ENCODE measurements around the gene HCN2. TPM values are rescaled to one million over a fixed set of nuclear protein-coding genes. Genes with fewer than 3 reads are reported as not detected.

Gene HCN2
- total RNA-seq, 1 donor from 2014 or later: 0.84 TPM

DNA sequence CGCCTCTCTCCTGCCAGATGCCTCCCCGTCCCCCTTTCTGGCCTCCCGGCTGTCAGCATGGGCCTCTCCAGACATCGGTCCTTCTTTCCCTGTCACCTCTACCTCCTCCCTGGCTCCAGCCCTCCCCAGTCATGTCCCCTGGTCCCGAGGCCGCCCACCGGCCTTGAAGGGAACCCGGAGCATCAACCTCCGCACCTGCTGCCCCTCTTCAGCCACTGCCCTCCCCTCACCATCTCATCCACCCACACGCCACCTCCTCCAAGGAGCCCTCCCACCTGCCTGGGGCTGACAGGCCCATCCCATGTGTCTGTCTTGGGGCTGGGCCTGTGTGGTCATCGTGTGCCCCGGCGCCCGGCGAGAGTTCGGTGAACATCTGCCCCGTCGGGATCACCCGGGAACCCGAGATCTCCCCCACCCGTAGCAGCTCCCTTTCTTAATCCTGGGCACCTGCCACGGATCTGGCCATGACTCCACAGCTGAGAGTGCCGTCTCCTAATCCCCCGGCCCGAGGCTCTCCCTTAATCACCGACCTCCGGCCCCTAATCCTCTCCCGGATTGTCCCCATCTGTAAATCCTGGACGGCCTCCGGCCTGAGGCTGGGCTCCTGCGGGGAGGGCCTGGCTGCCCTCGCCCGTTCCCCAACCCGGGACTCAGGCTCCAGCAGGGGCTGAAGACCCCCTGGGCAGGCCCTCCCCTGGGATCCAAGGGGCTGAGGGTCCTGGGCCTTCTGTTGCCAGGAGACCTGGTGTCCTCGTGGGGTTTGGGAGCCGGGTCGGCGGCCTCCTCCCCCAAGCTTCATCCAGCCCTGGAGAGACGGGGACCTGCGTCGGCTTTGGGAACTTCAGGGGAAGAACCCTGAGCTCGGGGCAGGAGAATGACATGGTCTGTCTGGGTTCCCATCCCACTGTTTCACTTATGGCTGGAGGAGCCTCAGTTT lies 5.9 kb downstream of the HCN2 start:
- Mint-ChIP-seq H3K4me3 (no peak overlapping the region), H3K27ac (ENCODE audit: unreplicated experiment) (no peak overlapping the region), H3K36me3 (ENCODE audit: low read depth) (no peaks in the 10 kb centered on the region), H3K4me1 (no peaks in the 10 kb centered on the region), H3K9me3 (no peaks in the 10 kb centered on the region), H3K27me3 (ENCODE audit: low read depth) (peaks cover 34% of the 10 kb centered on the region)
- TF ChIP-seq, protein P1, sequence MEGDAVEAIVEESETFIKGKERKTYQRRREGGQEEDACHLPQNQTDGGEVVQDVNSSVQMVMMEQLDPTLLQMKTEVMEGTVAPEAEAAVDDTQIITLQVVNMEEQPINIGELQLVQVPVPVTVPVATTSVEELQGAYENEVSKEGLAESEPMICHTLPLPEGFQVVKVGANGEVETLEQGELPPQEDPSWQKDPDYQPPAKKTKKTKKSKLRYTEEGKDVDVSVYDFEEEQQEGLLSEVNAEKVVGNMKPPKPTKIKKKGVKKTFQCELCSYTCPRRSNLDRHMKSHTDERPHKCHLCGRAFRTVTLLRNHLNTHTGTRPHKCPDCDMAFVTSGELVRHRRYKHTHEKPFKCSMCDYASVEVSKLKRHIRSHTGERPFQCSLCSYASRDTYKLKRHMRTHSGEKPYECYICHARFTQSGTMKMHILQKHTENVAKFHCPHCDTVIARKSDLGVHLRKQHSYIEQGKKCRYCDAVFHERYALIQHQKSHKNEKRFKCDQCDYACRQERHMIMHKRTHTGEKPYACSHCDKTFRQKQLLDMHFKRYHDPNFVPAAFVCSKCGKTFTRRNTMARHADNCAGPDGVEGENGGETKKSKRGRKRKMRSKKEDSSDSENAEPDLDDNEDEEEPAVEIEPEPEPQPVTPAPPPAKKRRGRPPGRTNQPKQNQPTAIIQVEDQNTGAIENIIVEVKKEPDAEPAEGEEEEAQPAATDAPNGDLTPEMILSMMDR (conservative IDR thresholded peaks at IDR 0.05): no peak
- no peak for DNase-seq (ENCODE audit: low read depth, low spot score)

DNA sequence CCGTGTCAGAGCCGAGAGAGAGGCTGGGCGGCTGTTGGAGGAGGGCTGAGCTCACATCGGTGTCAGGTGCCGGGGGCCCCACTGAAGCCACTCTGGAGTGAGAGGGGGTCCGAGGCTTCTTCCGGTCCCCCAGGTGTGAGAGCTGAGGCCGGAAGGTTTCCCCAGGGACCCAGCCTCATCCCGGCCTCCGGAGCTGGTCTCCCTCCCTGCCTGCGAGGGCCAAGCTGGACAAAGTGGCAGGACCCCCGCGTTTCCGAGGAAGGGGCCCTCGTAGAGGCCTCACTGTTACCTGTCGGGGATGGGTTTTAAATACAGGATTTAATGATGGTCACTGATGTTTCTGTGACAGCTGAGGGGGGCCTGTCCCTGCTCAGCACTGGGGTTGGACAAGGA lies 6.6 kb downstream of the HCN2 start:
- Mint-ChIP-seq H3K36me3 (ENCODE audit: low read depth) (no peaks in the 10 kb centered on the region), H3K27me3 (ENCODE audit: low read depth) (peaks cover 31% of the 10 kb centered on the region), H3K27ac (ENCODE audit: unreplicated experiment) (no peak overlapping the region), H3K4me1 (no peaks in the 10 kb centered on the region), H3K9me3 (no peaks in the 10 kb centered on the region), H3K4me3 (no peak overlapping the region)
- TF ChIP-seq, protein P1 (conservative IDR thresholded peaks at IDR 0.05): no peak
- DNase-seq (ENCODE audit: low read depth, low spot score): no peak

DNA sequence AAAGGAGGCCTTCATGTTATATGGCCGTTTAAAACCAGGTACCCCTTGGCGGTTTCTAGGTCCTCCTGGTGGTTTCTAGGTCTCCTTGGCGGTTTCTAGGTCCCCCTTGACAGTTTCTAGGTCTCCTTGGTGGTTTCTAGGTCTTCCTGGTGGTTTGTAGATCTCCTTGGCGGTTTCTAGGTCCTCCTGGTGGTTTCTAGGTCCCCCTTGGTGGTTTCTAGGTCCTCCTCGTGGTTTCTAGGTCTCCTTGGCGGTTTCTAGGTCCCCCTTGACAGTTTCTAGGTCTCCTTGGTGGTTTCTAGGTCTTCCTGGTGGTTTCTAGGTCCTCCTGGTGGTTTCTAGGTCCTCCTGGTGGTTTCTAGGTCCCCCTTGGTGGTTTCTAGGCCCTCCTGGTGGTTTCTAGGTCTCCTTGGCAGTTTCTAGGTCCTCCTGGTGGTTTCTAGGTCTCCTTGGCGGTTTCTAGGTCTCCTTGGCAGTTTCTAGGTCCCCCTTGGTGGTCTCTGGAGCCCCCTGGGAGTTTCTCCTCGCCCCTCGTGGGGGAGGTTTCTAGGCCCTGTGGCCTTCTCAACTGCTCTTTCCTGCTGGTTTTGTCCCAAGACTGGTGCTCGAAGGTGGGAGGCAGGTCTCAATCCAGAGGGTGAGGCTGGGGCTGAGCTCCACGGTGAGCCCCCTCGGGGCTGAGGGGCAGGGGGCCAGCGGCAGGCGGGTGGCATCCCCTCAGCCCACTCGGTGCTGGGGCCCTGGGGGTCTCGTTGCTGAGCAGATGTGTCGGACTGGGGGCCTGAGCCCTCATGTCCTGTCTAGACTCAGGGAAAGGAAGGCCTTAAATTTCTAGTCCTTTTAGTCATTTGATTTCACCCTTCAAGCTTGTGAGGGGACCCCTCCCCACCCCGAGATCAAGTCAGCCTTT lies 8.0 kb downstream of the HCN2 start:
- TF ChIP-seq, protein P1 (conservative IDR thresholded peaks at IDR 0.05): no peak
- no peak overlapping the region for H3K27ac Mint-ChIP-seq (ENCODE audit: unreplicated experiment)
- H3K9me3 Mint-ChIP-seq: no peaks in the 10 kb centered on the region
- H3K4me3 Mint-ChIP-seq: no peak overlapping the region
- H3K4me1 Mint-ChIP-seq: no peaks in the 10 kb centered on the region
- DNase-seq (ENCODE audit: low read depth, low spot score): no peak
- peaks cover 18% of the 10 kb centered on the region for H3K27me3 Mint-ChIP-seq (ENCODE audit: low read depth)
- no peaks in the 10 kb centered on the region for H3K36me3 Mint-ChIP-seq (ENCODE audit: low read depth)

DNA sequence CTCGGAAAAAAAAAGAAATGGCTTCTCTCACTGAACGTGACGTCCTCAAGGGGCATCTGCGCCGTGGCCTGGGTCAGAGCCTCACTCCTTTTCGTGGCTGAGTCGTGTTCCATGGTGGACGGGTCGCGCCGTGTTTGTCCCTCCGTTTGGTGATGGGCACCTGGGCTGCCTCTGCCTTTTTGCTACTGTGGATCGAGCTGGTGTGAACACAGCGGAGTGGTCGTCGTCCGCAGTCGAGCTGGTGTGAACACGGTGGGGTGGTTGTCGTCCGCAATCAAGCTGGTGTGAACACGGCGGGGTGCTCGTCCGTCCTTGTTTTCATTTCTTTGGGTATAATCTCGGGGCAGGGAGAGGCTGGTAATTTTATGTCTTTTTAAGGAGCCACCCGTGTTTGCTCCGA lies 11.6 kb downstream of the HCN2 start:
- no peaks in the 10 kb centered on the region for H3K9me3 Mint-ChIP-seq
- H3K4me3 Mint-ChIP-seq: no peak overlapping the region
- no peaks in the 10 kb centered on the region for H3K4me1 Mint-ChIP-seq
- no peak for DNase-seq (ENCODE audit: low read depth, low spot score)
- TF ChIP-seq, protein P1 (conservative IDR thresholded peaks at IDR 0.05): no peak
- no peaks in the 10 kb centered on the region for H3K36me3 Mint-ChIP-seq (ENCODE audit: low read depth)
- H3K27me3 Mint-ChIP-seq (ENCODE audit: low read depth): no peaks in the 10 kb centered on the region
- no peak overlapping the region for H3K27ac Mint-ChIP-seq (ENCODE audit: unreplicated experiment)

DNA sequence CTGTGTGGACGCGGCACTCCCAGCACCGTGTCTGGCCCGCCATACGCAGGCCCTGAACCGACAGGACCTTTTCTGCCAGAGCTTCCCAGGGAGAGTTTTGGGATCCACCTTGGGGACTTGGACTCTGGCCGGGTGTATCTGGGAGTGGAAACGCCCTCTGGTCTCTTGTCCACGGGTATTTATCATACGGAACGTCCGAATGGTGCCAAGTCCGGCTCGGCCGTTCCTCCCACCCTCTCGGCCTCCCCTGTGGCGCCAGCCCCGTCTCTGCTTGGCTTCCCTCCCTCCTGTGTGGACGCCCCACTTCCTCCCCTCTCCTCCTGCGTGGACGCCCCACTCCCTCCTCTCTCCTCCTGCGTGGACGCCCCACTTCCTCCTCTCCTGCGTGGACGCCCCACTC lies 12.1 kb downstream of the HCN2 start:
- no peaks in the 10 kb centered on the region for H3K27me3 Mint-ChIP-seq (ENCODE audit: low read depth)
- TF ChIP-seq, protein P1 (conservative IDR thresholded peaks at IDR 0.05): no peak
- H3K9me3 Mint-ChIP-seq: no peaks in the 10 kb centered on the region

More for the DNA sequence above, 12.1 kb downstream of the HCN2 start:
- H3K4me1 Mint-ChIP-seq: no peaks in the 10 kb centered on the region
- H3K27ac Mint-ChIP-seq (ENCODE audit: unreplicated experiment): no peak overlapping the region
- no peaks in the 10 kb centered on the region for H3K36me3 Mint-ChIP-seq (ENCODE audit: low read depth)
- no peak overlapping the region for H3K4me3 Mint-ChIP-seq
- no peak for DNase-seq (ENCODE audit: low read depth, low spot score)

Measured in neural crest cell (in vitro differentiated cells).